ENCODE results near the gene GTSE1.

GRCh38 chr22:46295277-46295971 is 1.2 kb upstream of the GTSE1 start:
- no peak for TF ChIP-seq CTCF (IDR thresholded peaks at IDR 0.05)
- TF ChIP-seq EZH2 (IDR thresholded peaks at IDR 0.05; ENCODE audit: borderline replicate concordance, insufficient read depth, low read depth, low read length, poor library complexity, severe bottlenecking): no peak

Measured in B cell (primary cell).